SK-N-MC (cell line): ENCODE results near the gene SMIM15.

Source experiments
- DNase-seq: peaks from one replicate; pipeline ENCODE4 v3.0.0-alpha.2; 2011; ENCODE audit warnings: low read depth, low spot score
- H3K27ac ChIP-seq: fragments of 200-600 bp; sonication (generic); 2 replicates; pipeline ENCODE4 v1.5.1; 2016; ENCODE audit warnings: mixed run types
- H3K36me3 ChIP-seq: fragments of 200-600 bp; sonication (generic); 2 replicates; pipeline ENCODE4 v1.6.1; 2017; ENCODE audit warnings: antibody characterized with exemption, low read length, mixed read lengths; ENCODE audit not compliant: insufficient read depth
- H3K4me3 ChIP-seq: fragments of 200-600 bp; sonication (generic); 2 replicates; pipeline ENCODE4 v1.5.1; 2016
- H3K9ac ChIP-seq: fragments of 200-600 bp; sonication (generic); 2 replicates; pipeline ENCODE4 v1.8.0; 2017; ENCODE audit warnings: mixed run types, mixed read lengths; ENCODE audit not compliant: insufficient read length
- H3K9me3 ChIP-seq: fragments of 200-600 bp; sonication (generic); 2 replicates; pipeline ENCODE4 v1.6.1; 2017; ENCODE audit warnings: low read depth, mild to moderate bottlenecking, antibody characterized with exemption, low read length, moderate library complexity, mixed read lengths
- EZH2 ChIP-seq: fragments of 200-600 bp; sonication (generic); IDR thresholded peaks from one replicate; pipeline ENCODE4 v1.6.1; 2017; ENCODE audit warnings: antibody characterized with exemption
- FOXP2 ChIP-seq: optimal IDR thresholded peaks from 2 replicates; pipeline ENCODE3; 2011; ENCODE audit warnings: mild to moderate bottlenecking, moderate library complexity; ENCODE audit not compliant: insufficient read depth; ENCODE audit errors: extremely low read length, control extremely low read depth
- POLR2AphosphoS5 ChIP-seq: IDR thresholded peaks from 2 replicates; pipeline ENCODE4 v1.6.1; 2012; ENCODE audit warnings: mild to moderate bottlenecking, low read depth, low read length, borderline replicate concordance

SMIM15 gene

GRCh38 chr5:61142811-61143210 lies 19.5 kb downstream of the SMIM15 start:
- Histone ChIP-seq H3K27ac (no peak overlapping the region), H3K9me3 (no peaks in the 10 kb centered on the region), H3K9ac (no peak overlapping the region), H3K36me3 (no peaks in the 10 kb centered on the region), H3K4me3 (no peak overlapping the region)
- no peak for TF ChIP-seq FOXP2
- TF ChIP-seq POLR2AphosphoS5, result no peak
- no peak for DNase-seq

- Histone ChIP-seq H3K9me3 (no peaks in the 10 kb centered on the region), H3K36me3 (no peaks in the 10 kb centered on the region), H3K4me3 (no peak overlapping the region), H3K9ac (no peak overlapping the region), H3K27ac (peak overlapping the region; percentile 22; the same call in 1 of the 2 replicates)
- TF ChIP-seq FOXP2 (no peak), EZH2 (no peak), POLR2AphosphoS5 (no peak)
- no peak for DNase-seq
Measured at GRCh38 chr5:61142391-61142790, 19.9 kb downstream of the SMIM15 start.

- no peak overlapping the region for H3K9ac ChIP-seq
- no peaks in the 10 kb centered on the region for H3K36me3 ChIP-seq
- no peak for DNase-seq
- H3K27ac ChIP-seq, result peak overlapping the region; percentile 22; the same call in 1 of the 2 replicates
- H3K9me3 ChIP-seq, result no peaks in the 10 kb centered on the region
- TF ChIP-seq POLR2AphosphoS5 (no peak), EZH2 (no peak), FOXP2 (no peak)
- H3K4me3 ChIP-seq, result no peak overlapping the region
Measured at GRCh38 chr5:61141801-61142200, 20.5 kb downstream of the SMIM15 start.

GRCh38 chr5:61139931-61140330 lies 22.3 kb downstream of the SMIM15 start:
- no peak overlapping the region for H3K27ac ChIP-seq
- no peaks in the 10 kb centered on the region for H3K9me3 ChIP-seq
- DNase-seq, result no peak
- H3K9ac ChIP-seq, result no peak overlapping the region
- H3K4me3 ChIP-seq, result no peak overlapping the region
- H3K36me3 ChIP-seq, result no peaks in the 10 kb centered on the region
- TF ChIP-seq FOXP2 (no peak), EZH2 (no peak), POLR2AphosphoS5 (no peak)

- Histone ChIP-seq H3K4me3 (no peak overlapping the region), H3K9ac (no peak overlapping the region), H3K9me3 (no peaks in the 10 kb centered on the region), H3K36me3 (no peaks in the 10 kb centered on the region), H3K27ac (no peak overlapping the region)
- no peak for DNase-seq
- TF ChIP-seq FOXP2 (no peak), POLR2AphosphoS5 (no peak), EZH2 (no peak)
Measured at GRCh38 chr5:61139094-61139873, 23.0 kb downstream of the SMIM15 start.

GRCh38 chr5:61137835-61138234 lies 24.4 kb downstream of the SMIM15 start:
- Histone ChIP-seq H3K36me3 (no peaks in the 10 kb centered on the region), H3K9me3 (no peaks in the 10 kb centered on the region), H3K4me3 (no peak overlapping the region), H3K27ac (no peak overlapping the region), H3K9ac (no peak overlapping the region)
- DNase-seq, result no peak
- TF ChIP-seq FOXP2 (no peak), POLR2AphosphoS5 (no peak), EZH2 (no peak)

- DNase-seq, result peak; percentile 10
- Histone ChIP-seq H3K9ac (no peak overlapping the region), H3K4me3 (no peak overlapping the region), H3K9me3 (no peaks in the 10 kb centered on the region), H3K27ac (no peak overlapping the region), H3K36me3 (no peaks in the 10 kb centered on the region)
- TF ChIP-seq FOXP2 (no peak), EZH2 (no peak), POLR2AphosphoS5 (no peak)
Measured at GRCh38 chr5:61132559-61132958, 29.7 kb downstream of the SMIM15 start.

GRCh38 chr5:61130289-61130688 lies 32.0 kb downstream of the SMIM15 start:
- H3K27ac ChIP-seq, result no peak overlapping the region
- no peak overlapping the region for H3K9ac ChIP-seq
- no peaks in the 10 kb centered on the region; the same call in 1 of the 2 replicates for H3K9me3 ChIP-seq
- no peaks in the 10 kb centered on the region for H3K36me3 ChIP-seq
- no peak for TF ChIP-seq POLR2AphosphoS5
- TF ChIP-seq EZH2, result no peak
- TF ChIP-seq FOXP2, result no peak
- no peak overlapping the region for H3K4me3 ChIP-seq
- no peak for DNase-seq

- H3K27ac ChIP-seq, result no peak overlapping the region
- H3K9ac ChIP-seq, result no peak overlapping the region
- H3K36me3 ChIP-seq, result no peaks in the 10 kb centered on the region
- no peak overlapping the region for H3K4me3 ChIP-seq
- no peaks in the 10 kb centered on the region; the same call in 1 of the 2 replicates for H3K9me3 ChIP-seq
- no peak for DNase-seq
- TF ChIP-seq POLR2AphosphoS5 (no peak), FOXP2 (no peak), EZH2 (no peak)
Measured at GRCh38 chr5:61123145-61123544, 39.1 kb downstream of the SMIM15 start.
